Ovary (tissue), 3 donors: Measurements from ENCODE around the gene LMO3.

Experiments used
- CTCF ChIP-seq, 3 donors: fragments of 450-650 bp in 2 of 3; fragments of 200-600 bp in 1 of 3; IDR thresholded peaks; one replicate each; pipeline versions ENCODE4 v1.5.1 to v1.8.0; 2016 to 2022; ENCODE audit warnings: antibody characterized with exemption in 3 of 3, mild to moderate bottlenecking in 1 of 3
- EP300 ChIP-seq: sonication (generic); formaldehyde crosslinking; IDR thresholded peaks from one replicate; pipeline ENCODE4 v1.6.1; 2017; ENCODE audit warnings: antibody characterized with exemption
- POLR2A ChIP-seq: fragments of 450-650 bp; IDR thresholded peaks from one replicate; pipeline ENCODE4 v1.6.1; 2017; ENCODE audit warnings: antibody characterized with exemption, mild to moderate bottlenecking, moderate library complexity
- donor health status: DM: no; HTN: no; CAD: no.

DNA sequence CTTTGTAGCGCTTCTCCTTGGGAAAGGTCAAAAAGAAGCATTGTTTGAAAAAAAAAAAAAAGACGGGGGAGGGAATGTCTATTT is at the start of gene LMO3:
- TF ChIP-seq CTCF (IDR thresholded peaks at IDR 0.05) (no peak), POLR2A (no peak), EP300 (no peak)
